AG10803 (cell line): ENCODE measurements around the gene FOXK1.

Experiments
- DNase-seq: peaks from one replicate; pipeline ENCODE4 v3.0.0; 2010; ENCODE audit warnings: low read depth
- H3K4me3 ChIP-seq: 2 replicates; pipeline ENCODE4 v1.5.1; 2011; ENCODE audit warnings: mild to moderate bottlenecking, low read length, control low read depth
- CTCF ChIP-seq: conservative IDR thresholded peaks from 2 replicates; pipeline ENCODE4 v1.5.1; 2011; ENCODE audit warnings: mild to moderate bottlenecking, low read length, control low read depth, inconsistent platforms

The FOXK1 gene

GRCh38 chr7:4745265-4745919 is 63.3 kb downstream of the FOXK1 start:
- no peak for DNase-seq
- no peak for TF ChIP-seq CTCF
- peak overlapping the region; percentile 58 for H3K4me3 ChIP-seq

GRCh38 chr7:4745971-4746919 is 64.2 kb downstream of the FOXK1 start:
- peak overlapping the region; percentile 58 for H3K4me3 ChIP-seq
- no peak for TF ChIP-seq CTCF

GRCh38 chr7:4747013-4747412 is 64.9 kb downstream of the FOXK1 start:
- no peak for TF ChIP-seq CTCF
- H3K4me3 ChIP-seq: no peak overlapping the region
- no peak for DNase-seq

More at GRCh38 chr7:4745971-4746919, 64.2 kb downstream of the FOXK1 start:
- DNase-seq: peak; percentile 77

GRCh38 chr7:4747746-4748145 is 65.7 kb downstream of the FOXK1 start:
- no peak for DNase-seq
- no peak for TF ChIP-seq CTCF
- no peak overlapping the region for H3K4me3 ChIP-seq

GRCh38 chr7:4748231-4748681 is 66.2 kb downstream of the FOXK1 start:
- no peak overlapping the region for H3K4me3 ChIP-seq
- DNase-seq: no peak
- no peak for TF ChIP-seq CTCF

- no peak for DNase-seq
- TF ChIP-seq CTCF: no peak
- H3K4me3 ChIP-seq: no peak overlapping the region
Observed at GRCh38 chr7:4749363-4749762, 67.3 kb downstream of the FOXK1 start.
